VCaP (cell line): Measurements from ENCODE around the gene F9.

Experiments used
- H3K27ac ChIP-seq: fragments of 450-650 bp; 2 replicates; pipeline ENCODE4 v1.5.1; 2017
- CTCF ChIP-seq: fragments of 450-650 bp; conservative IDR thresholded peaks from 2 replicates; pipeline ENCODE4 v1.5.1; 2017; ENCODE audit warnings: mild to moderate bottlenecking, moderate library complexity

The F9 gene

DNA sequence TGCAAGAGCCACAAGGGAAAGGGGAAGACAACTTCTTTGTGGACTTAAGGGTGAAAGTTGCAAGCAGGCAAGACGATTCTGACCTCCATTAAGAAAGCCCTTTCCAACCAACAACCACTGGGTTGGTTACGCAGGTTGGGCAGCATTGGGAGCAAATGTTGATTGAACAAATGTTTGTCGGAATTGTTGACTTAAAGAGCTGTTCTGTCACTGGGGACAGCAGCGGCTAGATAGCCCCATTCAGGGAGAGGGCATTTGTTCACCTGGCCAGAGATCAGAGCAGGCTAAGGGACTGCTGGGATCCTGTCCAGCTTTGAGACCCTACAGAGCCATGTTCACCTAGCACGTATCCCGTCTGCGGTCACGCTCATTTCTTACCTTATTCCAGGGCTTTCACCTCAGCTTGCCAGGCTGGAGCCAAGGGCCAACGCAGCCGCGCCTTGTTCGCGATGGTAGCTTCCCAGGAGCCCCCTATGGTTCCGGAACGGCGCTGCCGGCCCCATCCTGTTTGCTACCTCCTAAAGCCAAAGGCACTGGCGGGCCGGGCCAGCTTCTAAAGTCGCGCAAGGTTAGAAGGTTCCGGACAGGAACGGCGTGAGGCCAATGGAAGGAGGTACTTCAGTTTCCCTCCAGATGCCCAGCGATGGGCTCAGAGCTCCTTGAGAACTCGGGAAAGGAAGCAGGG, 24.6 kb downstream of the F9 start:
- no peak overlapping the region for H3K27ac ChIP-seq
- TF ChIP-seq CTCF: no peak

- TF ChIP-seq CTCF: peak; percentile 75
- H3K27ac ChIP-seq: no peak overlapping the region
Observed at GRCh38 chrX:139559383-139560042, 29.0 kb downstream of the F9 start.

- no peak for TF ChIP-seq CTCF
- no peak overlapping the region for H3K27ac ChIP-seq
Observed at GRCh38 chrX:139560221-139560620, 29.7 kb downstream of the F9 start.

DNA sequence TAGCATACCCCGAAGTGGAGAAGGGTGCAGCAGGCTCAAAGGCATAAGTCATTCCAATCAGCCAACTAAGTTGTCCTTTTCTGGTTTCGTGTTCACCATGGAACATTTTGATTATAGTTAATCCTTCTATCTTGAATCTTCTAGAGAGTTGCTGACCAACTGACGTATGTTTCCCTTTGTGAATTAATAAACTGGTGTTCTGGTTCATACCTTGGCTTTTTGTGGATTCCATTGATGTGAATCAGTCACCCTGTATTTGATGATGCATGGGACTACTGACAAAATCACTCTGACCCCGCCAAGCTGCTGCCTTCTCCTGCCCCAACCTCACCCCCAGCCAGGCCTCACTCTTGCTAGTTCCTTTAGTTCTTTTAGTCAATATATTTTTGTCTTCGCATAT, 32.7 kb downstream of the F9 start:
- H3K27ac ChIP-seq: no peak overlapping the region
- no peak for TF ChIP-seq CTCF

GRCh38 chrX:139566981-139567380, 36.4 kb downstream of the F9 start:
- H3K27ac ChIP-seq: no peak overlapping the region
- no peak for TF ChIP-seq CTCF

DNA sequence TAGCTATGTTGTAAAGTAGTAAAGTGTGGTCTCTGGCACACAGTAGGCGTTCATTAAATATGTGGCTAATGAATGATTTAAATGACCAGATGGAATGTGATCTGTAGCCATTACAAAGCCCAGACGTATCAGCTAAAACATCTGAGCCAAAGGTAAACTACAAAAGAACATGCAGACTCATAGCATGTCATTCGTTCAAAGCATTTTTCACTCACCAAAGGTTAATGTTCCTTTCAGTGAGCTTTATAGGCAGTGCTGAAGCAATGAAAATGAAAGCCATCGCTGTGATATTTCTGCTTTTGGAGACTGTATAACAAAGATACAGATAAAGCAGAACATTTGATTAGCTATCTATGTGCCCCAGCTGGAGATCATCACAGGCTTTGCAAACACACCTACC, 50.5 kb downstream of the F9 start:
- no peak overlapping the region for H3K27ac ChIP-seq
- TF ChIP-seq CTCF: no peak

- H3K27ac ChIP-seq: no peak overlapping the region
- no peak for TF ChIP-seq CTCF
Observed at GRCh38 chrX:139585613-139586012, 55.1 kb downstream of the F9 start.
